HG02642 (cell line): Measurements from ENCODE around the gene CYLD.

ENCODE experiments used
- ATAC-seq: cut with Tn5 transposase; IDR thresholded peaks from one replicate; pipeline ENCODE4 v1.9.1; 2021; ENCODE audit warnings: mild to moderate bottlenecking; ENCODE audit not compliant: unreplicated experiment, poor library complexity

The CYLD gene

GRCh38 chr16:50839356-50839755, 97.5 kb downstream of the CYLD start:
- ATAC-seq = no peak

- no peak for ATAC-seq
Observed at GRCh38 chr16:50839920-50840729, 98.2 kb downstream of the CYLD start.

- no peak for ATAC-seq
Observed at GRCh38 chr16:50841081-50841886, 99.4 kb downstream of the CYLD start.

GRCh38 chr16:50842013-50842505, 100.2 kb downstream of the CYLD start:
- no peak for ATAC-seq

GRCh38 chr16:50842589-50842988, 100.7 kb downstream of the CYLD start:
- no peak for ATAC-seq

- ATAC-seq = no peak
Observed at GRCh38 chr16:50844840-50845239, 103.0 kb downstream of the CYLD start.

- ATAC-seq = no peak
Observed at GRCh38 chr16:50845296-50845695, 103.4 kb downstream of the CYLD start.

- ATAC-seq = no peak
Observed at GRCh38 chr16:50846511-50846910, 104.6 kb downstream of the CYLD start.

- no peak for ATAC-seq
Observed at GRCh38 chr16:50847166-50847565, 105.3 kb downstream of the CYLD start.

GRCh38 chr16:50848755-50849514, 107.0 kb downstream of the CYLD start:
- no peak for ATAC-seq
